Osteoblast (primary cell): ENCODE measurements around the gene MUC5B. TPM values are rescaled to one million over a fixed set of nuclear protein-coding genes. Genes with fewer than 3 reads are reported as not detected.
A peak's percentile ranks its signal among the peaks of the same experiment; 100 is the strongest.

Experiments used
- DNase-seq: peaks from one replicate; pipeline ENCODE4 v3.0.0; 2011; ENCODE audit warnings: low spot score, mixed read lengths; ENCODE audit not compliant: insufficient read length; ENCODE audit errors: missing footprints
- H2AFZ ChIP-seq: 2 replicates; pipeline ENCODE4 v1.6.0; 2011; ENCODE audit warnings: mild to moderate bottlenecking, low read length
- H3K27ac ChIP-seq: 2 replicates; pipeline ENCODE4 v1.5.1; 2011; ENCODE audit warnings: mild to moderate bottlenecking, low read depth, low read length, moderate library complexity
- H3K27me3 ChIP-seq: 2 replicates; pipeline ENCODE4 v1.6.0; 2012; ENCODE audit warnings: mild to moderate bottlenecking, control low read depth, inconsistent platforms, low read length, moderate library complexity; ENCODE audit not compliant: insufficient read depth
- H3K36me3 ChIP-seq: 2 replicates; pipeline ENCODE4 v1.5.1; 2011; ENCODE audit warnings: mild to moderate bottlenecking, low read length, control low read depth, moderate library complexity; ENCODE audit not compliant: insufficient read depth
- H3K4me1 ChIP-seq: 2 replicates; pipeline ENCODE4 v1.5.1; 2011; ENCODE audit warnings: mild to moderate bottlenecking, low read length, control low read depth, moderate library complexity; ENCODE audit not compliant: insufficient read depth
- H3K4me2 ChIP-seq: 2 replicates; pipeline ENCODE4 v1.6.0; 2011; ENCODE audit warnings: mild to moderate bottlenecking, low read length; ENCODE audit not compliant: insufficient read depth
- H3K4me3 ChIP-seq: fragments of 200-600 bp; sonication (generic); 3 replicates; pipeline ENCODE4 v1.5.1; 2012; ENCODE audit warnings: mild to moderate bottlenecking, low read length, inconsistent platforms; ENCODE audit not compliant: insufficient read depth
- H3K79me2 ChIP-seq: 2 replicates; pipeline ENCODE4 v1.6.0; 2012; ENCODE audit warnings: mild to moderate bottlenecking, low read length, control low read depth, inconsistent platforms; ENCODE audit not compliant: insufficient read depth
- H3K9me3 ChIP-seq: 2 replicates; pipeline ENCODE4 v1.5.1; 2011; ENCODE audit warnings: low read depth, low read length, control low read depth
- H4K20me1 ChIP-seq: 2 replicates; pipeline ENCODE4 v1.6.0; 2012; ENCODE audit warnings: mild to moderate bottlenecking, low read length, control low read depth; ENCODE audit not compliant: insufficient read depth
- CTCF ChIP-seq: IDR thresholded peaks from 2 replicates; pipeline ENCODE4 v1.5.1; 2011; ENCODE audit warnings: mild to moderate bottlenecking, low read depth, low read length, moderate library complexity; ENCODE audit errors: extremely low read depth
- total RNA-seq: library from RNA; depleted of rRNA; stranded (reverse); fragments of >200 nt; gene quantifications from 2 replicates; pipeline ENCODE4 v1.2.3, GENCODE V29; 2012

MUC5B gene
- total RNA-seq, 1 donor: not detected

GRCh38 chr11:1223346-1224110 is 662 bp downstream of the MUC5B start:
- no peak for TF ChIP-seq CTCF
- Histone ChIP-seq H3K27ac (no peak overlapping the region), H3K27me3 (no peaks in the 10 kb centered on the region), H3K36me3 (no peaks in the 10 kb centered on the region), H4K20me1 (no peaks in the 10 kb centered on the region), H3K4me2 (no peak overlapping the region), H3K79me2 (no peaks in the 10 kb centered on the region), H2AFZ (no peak overlapping the region), H3K9me3 (no peaks in the 10 kb centered on the region), H3K4me3 (no peak overlapping the region), H3K4me1 (no peaks in the 10 kb centered on the region)
- peak; percentile 92 for DNase-seq

GRCh38 chr11:1224111-1224490 is 1.2 kb downstream of the MUC5B start:
- TF ChIP-seq CTCF: no peak
- H3K27ac ChIP-seq: no peak overlapping the region
- no peak overlapping the region for H3K4me2 ChIP-seq
- DNase-seq: peak; percentile 92
- H3K79me2 ChIP-seq: no peaks in the 10 kb centered on the region
- H3K9me3 ChIP-seq: no peaks in the 10 kb centered on the region
- no peaks in the 10 kb centered on the region for H3K4me1 ChIP-seq
- H3K27me3 ChIP-seq: no peaks in the 10 kb centered on the region
- no peaks in the 10 kb centered on the region for H3K36me3 ChIP-seq
- H4K20me1 ChIP-seq: no peaks in the 10 kb centered on the region
- no peak overlapping the region for H3K4me3 ChIP-seq
- no peak overlapping the region for H2AFZ ChIP-seq

GRCh38 chr11:1224491-1225385 is 1.9 kb downstream of the MUC5B start:
- no peak for TF ChIP-seq CTCF
- H3K27me3 ChIP-seq: no peaks in the 10 kb centered on the region
- no peaks in the 10 kb centered on the region for H3K36me3 ChIP-seq
- H2AFZ ChIP-seq: no peak overlapping the region
- peak; percentile 64 for DNase-seq
- no peaks in the 10 kb centered on the region for H3K9me3 ChIP-seq
- no peaks in the 10 kb centered on the region for H3K79me2 ChIP-seq
- H3K4me3 ChIP-seq: no peak overlapping the region
- no peaks in the 10 kb centered on the region for H3K4me1 ChIP-seq
- H4K20me1 ChIP-seq: no peaks in the 10 kb centered on the region
- no peak overlapping the region for H3K27ac ChIP-seq
- H3K4me2 ChIP-seq: no peak overlapping the region
